WI38 (cell line): ENCODE results near the gene SPATA20.
A peak's percentile ranks its signal among the peaks of the same experiment; 100 is the strongest.

ENCODE experiments used
- H3K4me3 ChIP-seq: 2 replicates; pipeline ENCODE4 v1.5.1; 2011; ENCODE audit warnings: low read depth, mild to moderate bottlenecking, control low read depth, low read length
- CTCF ChIP-seq: IDR thresholded peaks from 2 replicates; pipeline ENCODE4 v1.5.1; 2012; ENCODE audit warnings: low read depth, mild to moderate bottlenecking, control low read depth, low read length

The SPATA20 gene

GRCh38 chr17:50540560-50541401, 6.2 kb upstream of the SPATA20 start:
- TF ChIP-seq CTCF = no peak

GRCh38 chr17:50541402-50541715, 5.6 kb upstream of the SPATA20 start:
- peak overlapping the region; percentile 60 for H3K4me3 ChIP-seq
- TF ChIP-seq CTCF = no peak

More at GRCh38 chr17:50540560-50541401, 6.2 kb upstream of the SPATA20 start:
- no peak overlapping the region for H3K4me3 ChIP-seq

- H3K4me3 ChIP-seq = peak overlapping the region; percentile 60
- 0 out of 2 replicates have a peak, but pooled peaks have one; percentile 11 for TF ChIP-seq CTCF
Observed at GRCh38 chr17:50541716-50542688, 5.0 kb upstream of the SPATA20 start.

- TF ChIP-seq CTCF = no peak
Observed at GRCh38 chr17:50542795-50543774, 3.9 kb upstream of the SPATA20 start.

GRCh38 chr17:50544516-50544915, 2.5 kb upstream of the SPATA20 start:
- no peak overlapping the region for H3K4me3 ChIP-seq
- TF ChIP-seq CTCF = no peak

More at GRCh38 chr17:50542795-50543774, 3.9 kb upstream of the SPATA20 start:
- peak overlapping the region; percentile 60; the same call in 1 of the 2 replicates for H3K4me3 ChIP-seq

- no peak for TF ChIP-seq CTCF
- no peak overlapping the region for H3K4me3 ChIP-seq
Observed at GRCh38 chr17:50545311-50545710, 1.7 kb upstream of the SPATA20 start.
